GM18526 (cell line): ENCODE results near the gene KLHL12.

Experiments used
- POLR2A ChIP-seq: IDR thresholded peaks from 3 replicates; pipeline ENCODE4 v1.6.1; 2011; ENCODE audit not compliant: insufficient read length; ENCODE audit errors: extremely low read depth

The KLHL12 gene

GRCh38 chr1:202861420-202862132 is 65.5 kb downstream of the KLHL12 start:
- TF ChIP-seq POLR2A: no peak

- TF ChIP-seq POLR2A: no peak
Observed at GRCh38 chr1:202860744-202861419, 66.2 kb downstream of the KLHL12 start.

GRCh38 chr1:202858789-202859414 is 68.1 kb downstream of the KLHL12 start:
- TF ChIP-seq POLR2A: no peak

- no peak for TF ChIP-seq POLR2A
Observed at GRCh38 chr1:202858331-202858730, 68.7 kb downstream of the KLHL12 start.

GRCh38 chr1:202857136-202857610 is 69.9 kb downstream of the KLHL12 start:
- no peak for TF ChIP-seq POLR2A

- no peak for TF ChIP-seq POLR2A
Observed at GRCh38 chr1:202856014-202856413, 71.0 kb downstream of the KLHL12 start.

GRCh38 chr1:202854787-202855186 is 72.2 kb downstream of the KLHL12 start:
- TF ChIP-seq POLR2A: no peak

- TF ChIP-seq POLR2A: no peak
Observed at GRCh38 chr1:202852163-202852904, 74.7 kb downstream of the KLHL12 start.

GRCh38 chr1:202850593-202851362 is 76.3 kb downstream of the KLHL12 start:
- no peak for TF ChIP-seq POLR2A

GRCh38 chr1:202848191-202848542 is 78.9 kb downstream of the KLHL12 start:
- no peak for TF ChIP-seq POLR2A

GRCh38 chr1:202844935-202845334 is 82.1 kb downstream of the KLHL12 start:
- no peak for TF ChIP-seq POLR2A

- TF ChIP-seq POLR2A: no peak
Observed at GRCh38 chr1:202844259-202844658, 82.8 kb downstream of the KLHL12 start.

- TF ChIP-seq POLR2A: no peak
Observed at GRCh38 chr1:202843081-202843480, 84.0 kb downstream of the KLHL12 start.
